HepG2 (cell line): ENCODE data around the gene RGSL1. TPM values are rescaled to one million over a fixed set of nuclear protein-coding genes. Genes with fewer than 3 reads are reported as not detected.

Experiments
- EED ChIP-seq: sonication (generic); formaldehyde crosslinking; IDR thresholded peaks from 2 replicates; pipeline ENCODE4 v1.5.0; 2020; ENCODE audit warnings: mild to moderate bottlenecking, missing genetic modification reagents
- EHMT2 ChIP-seq: fragments of 200-600 bp; sonication (generic); IDR thresholded peaks from 2 replicates; pipeline ENCODE4 v1.7.0; 2017; ENCODE audit warnings: antibody characterized with exemption, low read depth, low read length, borderline replicate concordance
- HMGA1 ChIP-seq: sonication (generic); formaldehyde crosslinking; conservative IDR thresholded peaks from 2 replicates; pipeline ENCODE4 v1.4.0; 2020; ENCODE audit warnings: missing genetic modification reagents
- KDM2A ChIP-seq: sonication (generic); formaldehyde crosslinking; IDR thresholded peaks from 2 replicates; pipeline ENCODE4 v1.4.0; 2020; ENCODE audit warnings: low read depth, missing genetic modification reagents, borderline replicate concordance
- NR1H2 ChIP-seq: sonication (generic); formaldehyde crosslinking; IDR thresholded peaks from 2 replicates; pipeline ENCODE4 v1.8.1; 2022; ENCODE audit warnings: low read depth, missing genetic modification reagents, borderline replicate concordance
- PAX8 ChIP-seq: sonication (generic); formaldehyde crosslinking; IDR thresholded peaks from 2 replicates; pipeline ENCODE4 v1.8.0; 2022; ENCODE audit warnings: mild to moderate bottlenecking, missing genetic modification reagents, borderline replicate concordance
- PTBP1 ChIP-seq: fragments of 200-400 bp; formaldehyde crosslinking; IDR thresholded peaks from 2 replicates; pipeline ENCODE4 v1.6.1; 2018; ENCODE audit warnings: low read length, low read depth; ENCODE audit not compliant: poor library complexity, severe bottlenecking
- SIX1 ChIP-seq: sonication (generic); formaldehyde crosslinking; IDR thresholded peaks from 2 replicates; pipeline ENCODE4 v1.4.0; 2020; ENCODE audit warnings: missing genetic modification reagents, borderline replicate concordance
- SIX4 ChIP-seq: sonication (generic); formaldehyde crosslinking; IDR thresholded peaks from 2 replicates; pipeline ENCODE4 v1.4.0; 2020; ENCODE audit warnings: missing genetic modification reagents
- SKI ChIP-seq: fragments of 450-650 bp; IDR thresholded peaks from one replicate; pipeline ENCODE4 v1.6.1; 2018; ENCODE audit warnings: mild to moderate bottlenecking; ENCODE audit not compliant: partially characterized antibody
- SMYD3 ChIP-seq: sonication (generic); formaldehyde crosslinking; IDR thresholded peaks from 2 replicates; pipeline ENCODE4 v1.8.1; 2023; ENCODE audit warnings: mild to moderate bottlenecking, missing genetic modification reagents
- SRY ChIP-seq: sonication (generic); formaldehyde crosslinking; IDR thresholded peaks from 2 replicates; pipeline ENCODE4 v1.8.0; 2022; ENCODE audit warnings: mild to moderate bottlenecking, missing genetic modification reagents
- STAG1 ChIP-seq: sonication (generic); formaldehyde crosslinking; IDR thresholded peaks from 2 replicates; pipeline ENCODE4 v1.4.0; 2020; ENCODE audit warnings: missing genetic modification reagents
- ZBTB8A ChIP-seq: sonication (generic); formaldehyde crosslinking; IDR thresholded peaks from 2 replicates; pipeline ENCODE4 v1.4.0; 2020; ENCODE audit warnings: mild to moderate bottlenecking, low read depth, missing genetic modification reagents, borderline replicate concordance
- ZC3H13 ChIP-seq: sonication (generic); formaldehyde crosslinking; IDR thresholded peaks from 2 replicates; pipeline ENCODE4 v1.8.1; 2023; ENCODE audit warnings: mild to moderate bottlenecking, missing genetic modification reagents, moderate library complexity
- ZEB1 ChIP-seq: IDR thresholded peaks from 2 replicates; pipeline ENCODE4 v1.6.1; 2012; ENCODE audit warnings: mild to moderate bottlenecking, low read depth, inconsistent platforms; ENCODE audit not compliant: insufficient replicate concordance
- ZNF335 ChIP-seq: sonication (generic); formaldehyde crosslinking; IDR thresholded peaks from 2 replicates; pipeline ENCODE4 v1.4.0; 2020; ENCODE audit warnings: missing genetic modification reagents
- ZNF350 ChIP-seq: sonication (generic); formaldehyde crosslinking; IDR thresholded peaks from 2 replicates; pipeline ENCODE4 v1.4.0; 2020; ENCODE audit warnings: mild to moderate bottlenecking, low read depth, missing genetic modification reagents, borderline replicate concordance
- ZNF614 ChIP-seq: IDR thresholded peaks from 2 replicates; pipeline ENCODE4 v1.6.1; 2018; ENCODE audit warnings: missing biosample characterization, missing genetic modification reagents, inconsistent platforms, borderline replicate concordance
- ZNF652 ChIP-seq: IDR thresholded peaks from 2 replicates; pipeline ENCODE4 v1.6.1; 2016; ENCODE audit warnings: low read depth, borderline replicate concordance
- ZNF737 ChIP-seq: sonication (generic); formaldehyde crosslinking; IDR thresholded peaks from 2 replicates; pipeline ENCODE4 v1.5.0; 2020; ENCODE audit warnings: missing genetic modification reagents, mild to moderate bottlenecking, borderline replicate concordance
- ZNF749 ChIP-seq: sonication (generic); formaldehyde crosslinking; IDR thresholded peaks from 2 replicates; pipeline ENCODE4 v1.8.0; 2022; ENCODE audit warnings: mild to moderate bottlenecking, missing genetic modification reagents, moderate library complexity, borderline replicate concordance
- ZNF782 ChIP-seq: sonication (generic); formaldehyde crosslinking; IDR thresholded peaks from 2 replicates; pipeline ENCODE4 v1.4.0; 2020; ENCODE audit warnings: missing genetic modification reagents, mild to moderate bottlenecking, borderline replicate concordance
- polyA plus RNA-seq, 8 experiments: library from polyadenylated mRNA; depleted of rRNA in 3 of 8; stranded (reverse) in 7 of 8; unstranded in 1 of 8; fragments of >200 nt; fragmentation: Illumina TruSeq in 4 of 8; extraction: Trizol in 4 of 8; gene quantifications; 2 replicates each; pipeline versions ENCODE4 v1.2.1 to v1.2.3, GENCODE V29; 2011 to 2016; ENCODE audit warnings: low read depth in 4 of 8, missing spikeins in 1 of 8, mixed read lengths in 1 of 8; ENCODE audit not compliant: insufficient read depth in 1 of 8
- total RNA-seq, 5 experiments: library from RNA; depleted of rRNA; stranded (reverse); fragments of >200 nt; fragmentation: Illumina TruSeq; extraction: Trizol; gene quantifications; 2 replicates each; pipeline ENCODE4 v1.2.3, GENCODE V29; 2016; ENCODE audit warnings: low read depth in 1 of 5
- TF ChIP-seq, protein P1 (sequence below): IDR thresholded peaks from 2 replicates; pipeline ENCODE4 v1.6.1; 2012; ENCODE audit warnings: low read depth, low read length, improper control_type of control experiment
- TF ChIP-seq, protein P2 (sequence below): sonication (generic); formaldehyde crosslinking; IDR thresholded peaks from 2 replicates; pipeline ENCODE4 v1.4.0; 2020; ENCODE audit warnings: missing genetic modification reagents

The RGSL1 gene
- total and polyA plus RNA-seq, 2 of the 13 experiments (the other 11 are each of a cell fraction or from before 2014, with no cell fraction given), result not detected

DNA sequence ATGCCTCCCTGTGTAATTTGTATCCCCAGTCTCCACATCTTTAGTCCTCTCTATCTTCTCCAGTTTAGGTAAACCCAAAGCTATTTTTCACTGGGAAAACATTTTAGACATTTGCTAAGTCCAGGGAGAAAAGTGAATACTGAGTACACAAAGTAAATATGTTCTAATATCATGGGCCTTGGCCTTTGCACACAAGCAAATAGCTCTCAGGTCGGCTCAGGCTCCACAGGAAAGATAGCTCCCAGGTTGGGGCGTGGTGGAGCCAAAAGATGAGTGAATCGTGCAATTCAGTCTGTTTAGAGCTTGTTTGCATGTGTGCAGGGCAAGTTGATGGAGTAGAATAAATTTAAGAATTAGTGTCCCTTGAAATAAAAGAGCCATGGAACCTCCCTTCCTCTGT lies 7.9 kb downstream of the RGSL1 start (continued):
- TF ChIP-seq NR1H2, result no peak
- TF ChIP-seq, protein P1, sequence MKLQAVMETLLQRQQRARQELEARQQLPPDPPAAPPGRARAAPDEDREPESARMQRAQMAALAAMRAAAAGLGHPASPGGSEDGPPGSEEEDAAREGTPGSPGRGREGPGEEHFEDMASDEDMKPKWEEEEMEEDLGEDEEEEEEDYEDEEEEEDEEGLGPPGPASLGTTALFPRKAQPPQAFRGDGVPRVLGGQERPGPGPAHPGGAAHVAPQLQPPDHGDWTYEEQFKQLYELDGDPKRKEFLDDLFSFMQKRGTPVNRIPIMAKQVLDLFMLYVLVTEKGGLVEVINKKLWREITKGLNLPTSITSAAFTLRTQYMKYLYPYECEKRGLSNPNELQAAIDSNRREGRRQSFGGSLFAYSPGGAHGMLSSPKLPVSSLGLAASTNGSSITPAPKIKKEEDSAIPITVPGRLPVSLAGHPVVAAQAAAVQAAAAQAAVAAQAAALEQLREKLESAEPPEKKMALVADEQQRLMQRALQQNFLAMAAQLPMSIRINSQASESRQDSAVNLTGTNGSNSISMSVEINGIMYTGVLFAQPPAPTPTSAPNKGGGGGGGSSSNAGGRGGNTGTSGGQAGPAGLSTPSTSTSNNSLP, result peak; percentile 56
- TF ChIP-seq PAX8, result no peak
- TF ChIP-seq, protein P2, sequence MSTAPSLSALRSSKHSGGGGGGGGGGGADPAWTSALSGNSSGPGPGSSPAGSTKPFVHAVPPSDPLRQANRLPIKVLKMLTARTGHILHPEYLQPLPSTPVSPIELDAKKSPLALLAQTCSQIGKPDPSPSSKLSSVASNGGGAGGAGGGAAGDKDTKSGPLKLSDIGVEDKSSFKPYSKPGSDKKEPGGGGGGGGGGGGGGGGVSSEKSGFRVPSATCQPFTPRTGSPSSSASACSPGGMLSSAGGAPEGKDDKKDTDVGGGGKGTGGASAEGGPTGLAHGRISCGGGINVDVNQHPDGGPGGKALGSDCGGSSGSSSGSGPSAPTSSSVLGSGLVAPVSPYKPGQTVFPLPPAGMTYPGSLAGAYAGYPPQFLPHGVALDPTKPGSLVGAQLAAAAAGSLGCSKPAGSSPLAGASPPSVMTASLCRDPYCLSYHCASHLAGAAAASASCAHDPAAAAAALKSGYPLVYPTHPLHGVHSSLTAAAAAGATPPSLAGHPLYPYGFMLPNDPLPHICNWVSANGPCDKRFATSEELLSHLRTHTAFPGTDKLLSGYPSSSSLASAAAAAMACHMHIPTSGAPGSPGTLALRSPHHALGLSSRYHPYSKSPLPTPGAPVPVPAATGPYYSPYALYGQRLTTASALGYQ (CRISPR knock-in tag), result no peak
- no peak for TF ChIP-seq PTBP1
- TF ChIP-seq SMYD3 (CRISPR knock-in tag), result no peak
- TF ChIP-seq ZNF335 (CRISPR knock-in tag), result no peak
- TF ChIP-seq SIX4, result no peak
- 0 out of 2 replicates have a peak, but pooled peaks have one; percentile 17 for TF ChIP-seq ZNF614 (CRISPR knock-in tag)
- no peak for TF ChIP-seq ZNF652 (CRISPR knock-in tag)
- no peak for TF ChIP-seq HMGA1
- TF ChIP-seq ZNF350 (CRISPR knock-in tag), result no peak
- no peak for TF ChIP-seq ZNF782 (CRISPR knock-in tag)
- no peak for TF ChIP-seq ZBTB8A
- no peak for TF ChIP-seq ZNF737 (CRISPR knock-in tag)
- TF ChIP-seq EHMT2, result no peak
- no peak for TF ChIP-seq SKI
- no peak for TF ChIP-seq SRY (CRISPR knock-in tag)
- TF ChIP-seq SIX1 (CRISPR knock-in tag), result peak; percentile 50; the same call in 1 of the 2 replicates
- no peak for TF ChIP-seq KDM2A
- no peak for TF ChIP-seq ZC3H13 (CRISPR knock-in tag)
- TF ChIP-seq ZNF749 (CRISPR knock-in tag), result no peak
- TF ChIP-seq EED (CRISPR knock-in tag), result no peak
- TF ChIP-seq ZEB1, result peak; percentile 63
- TF ChIP-seq STAG1 (CRISPR knock-in tag), result no peak
